Osteocyte (in vitro differentiated cells): ENCODE data around the gene ARGLU1. TPM values are rescaled to one million over a fixed set of nuclear protein-coding genes. Genes with fewer than 3 reads are reported as not detected.

Experiments
- DNase-seq: peaks from one replicate; pipeline ENCODE4 v3.0.0; 2021; ENCODE audit warnings: mixed read lengths; ENCODE audit not compliant: unreplicated experiment; ENCODE audit errors: extremely low spot score
- H3K27ac Mint-ChIP-seq: one replicate; pipeline ENCODE4 v1.8.0; 2021; ENCODE audit warnings: mild to moderate bottlenecking, mixed read lengths; ENCODE audit not compliant: unreplicated experiment
- H3K27me3 Mint-ChIP-seq: one replicate; pipeline ENCODE4 v1.8.0; 2021; ENCODE audit warnings: mixed read lengths; ENCODE audit not compliant: unreplicated experiment
- H3K36me3 Mint-ChIP-seq: one replicate; pipeline ENCODE4 v1.8.0; 2021; ENCODE audit warnings: mixed read lengths; ENCODE audit not compliant: unreplicated experiment
- H3K4me1 Mint-ChIP-seq: one replicate; pipeline ENCODE4 v1.8.0; 2021; ENCODE audit warnings: mixed read lengths; ENCODE audit not compliant: unreplicated experiment
- H3K4me3 Mint-ChIP-seq: one replicate; pipeline ENCODE4 v1.8.0; 2021; ENCODE audit warnings: mild to moderate bottlenecking, moderate library complexity, mixed read lengths; ENCODE audit not compliant: unreplicated experiment
- H3K9me3 Mint-ChIP-seq: one replicate; pipeline ENCODE4 v1.8.0; 2021; ENCODE audit warnings: mixed read lengths; ENCODE audit not compliant: unreplicated experiment
- total RNA-seq: library from RNA; stranded (reverse); gene quantifications from 2 replicates; pipeline ENCODE4 v1.2.1, GENCODE V29; 2021
- TF ChIP-seq, protein P1 (sequence below): fragments of 200-600 bp; sonication (generic); IDR thresholded peaks from 2 replicates; pipeline ENCODE4 v1.5.0; 2021; ENCODE audit warnings: antibody characterized with exemption, mild to moderate bottlenecking, moderate library complexity

Gene ARGLU1
- total RNA-seq, 1 donor from 2014 or later = 78.8 TPM

GRCh38 chr13:106533943-106534638 is 33.8 kb downstream of the ARGLU1 start:
- Mint-ChIP-seq H3K27ac (peak overlapping the region; percentile 95), H3K4me1 (peaks cover 40% of the 10 kb centered on the region), H3K36me3 (no peaks in the 10 kb centered on the region), H3K4me3 (peak overlapping the region; percentile 90), H3K9me3 (no peaks in the 10 kb centered on the region), H3K27me3 (no peaks in the 10 kb centered on the region)
- peak; percentile 88 for DNase-seq
- TF ChIP-seq, protein P1, sequence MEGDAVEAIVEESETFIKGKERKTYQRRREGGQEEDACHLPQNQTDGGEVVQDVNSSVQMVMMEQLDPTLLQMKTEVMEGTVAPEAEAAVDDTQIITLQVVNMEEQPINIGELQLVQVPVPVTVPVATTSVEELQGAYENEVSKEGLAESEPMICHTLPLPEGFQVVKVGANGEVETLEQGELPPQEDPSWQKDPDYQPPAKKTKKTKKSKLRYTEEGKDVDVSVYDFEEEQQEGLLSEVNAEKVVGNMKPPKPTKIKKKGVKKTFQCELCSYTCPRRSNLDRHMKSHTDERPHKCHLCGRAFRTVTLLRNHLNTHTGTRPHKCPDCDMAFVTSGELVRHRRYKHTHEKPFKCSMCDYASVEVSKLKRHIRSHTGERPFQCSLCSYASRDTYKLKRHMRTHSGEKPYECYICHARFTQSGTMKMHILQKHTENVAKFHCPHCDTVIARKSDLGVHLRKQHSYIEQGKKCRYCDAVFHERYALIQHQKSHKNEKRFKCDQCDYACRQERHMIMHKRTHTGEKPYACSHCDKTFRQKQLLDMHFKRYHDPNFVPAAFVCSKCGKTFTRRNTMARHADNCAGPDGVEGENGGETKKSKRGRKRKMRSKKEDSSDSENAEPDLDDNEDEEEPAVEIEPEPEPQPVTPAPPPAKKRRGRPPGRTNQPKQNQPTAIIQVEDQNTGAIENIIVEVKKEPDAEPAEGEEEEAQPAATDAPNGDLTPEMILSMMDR = no peak

DNA sequence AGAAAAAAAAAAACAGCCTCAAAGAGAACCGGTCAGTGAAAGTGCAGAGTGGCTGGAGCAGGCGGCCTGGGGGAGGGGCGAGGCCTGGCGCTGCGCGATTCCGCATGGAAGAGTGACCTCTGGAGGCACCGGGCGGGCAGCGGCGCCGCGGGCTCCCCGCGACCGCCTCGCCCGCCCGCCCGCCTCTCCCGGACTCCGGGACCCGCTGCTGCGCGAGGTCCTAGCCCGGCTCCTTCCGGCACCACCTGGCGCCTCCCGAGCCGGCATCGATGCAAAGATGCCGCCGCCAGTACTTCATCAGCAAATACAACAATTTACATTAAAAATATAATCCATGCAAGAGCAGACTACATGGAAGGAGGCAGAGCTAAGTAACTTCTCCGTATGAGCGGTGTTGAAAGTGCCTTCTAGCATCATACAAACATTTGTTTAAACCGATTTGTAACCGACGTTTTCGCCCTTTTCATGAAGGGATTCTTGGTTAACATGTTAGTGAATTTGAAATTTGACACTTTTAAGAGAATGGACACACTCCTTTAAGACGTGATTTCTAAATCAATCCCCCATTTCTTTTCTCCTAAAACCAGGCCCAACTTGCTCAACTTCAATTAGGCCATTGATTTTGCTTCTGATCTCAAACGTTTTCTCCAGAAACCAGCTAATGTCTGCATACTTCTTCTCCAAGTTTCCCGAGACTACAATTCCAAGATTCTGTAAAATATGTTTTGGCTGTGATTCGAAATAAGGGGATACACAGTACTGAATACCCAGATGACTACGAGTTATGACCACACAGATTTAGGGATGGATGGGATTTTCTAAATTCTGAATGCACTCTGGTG is 34.6 kb downstream of the ARGLU1 start:
- H3K4me3 Mint-ChIP-seq = peak overlapping the region; percentile 90
- no peaks in the 10 kb centered on the region for H3K9me3 Mint-ChIP-seq
- peak; percentile 94 for DNase-seq
- H3K27me3 Mint-ChIP-seq = no peaks in the 10 kb centered on the region
- TF ChIP-seq, protein P1 = peak; percentile 82
- peaks cover 47% of the 10 kb centered on the region for H3K4me1 Mint-ChIP-seq
- no peaks in the 10 kb centered on the region for H3K36me3 Mint-ChIP-seq
- peak overlapping the region; percentile 95 for H3K27ac Mint-ChIP-seq

- H3K4me1 Mint-ChIP-seq = peaks cover 53% of the 10 kb centered on the region
- DNase-seq = no peak
- TF ChIP-seq, protein P1 = no peak
- H3K27ac Mint-ChIP-seq = peak overlapping the region; percentile 95
- H3K36me3 Mint-ChIP-seq = no peaks in the 10 kb centered on the region
- no peaks in the 10 kb centered on the region for H3K9me3 Mint-ChIP-seq
- H3K4me3 Mint-ChIP-seq = peak overlapping the region; percentile 90
- H3K27me3 Mint-ChIP-seq = no peaks in the 10 kb centered on the region
These were observed 35.6 kb downstream of the ARGLU1 start for GRCh38 chr13:106532111-106532929.

DNA sequence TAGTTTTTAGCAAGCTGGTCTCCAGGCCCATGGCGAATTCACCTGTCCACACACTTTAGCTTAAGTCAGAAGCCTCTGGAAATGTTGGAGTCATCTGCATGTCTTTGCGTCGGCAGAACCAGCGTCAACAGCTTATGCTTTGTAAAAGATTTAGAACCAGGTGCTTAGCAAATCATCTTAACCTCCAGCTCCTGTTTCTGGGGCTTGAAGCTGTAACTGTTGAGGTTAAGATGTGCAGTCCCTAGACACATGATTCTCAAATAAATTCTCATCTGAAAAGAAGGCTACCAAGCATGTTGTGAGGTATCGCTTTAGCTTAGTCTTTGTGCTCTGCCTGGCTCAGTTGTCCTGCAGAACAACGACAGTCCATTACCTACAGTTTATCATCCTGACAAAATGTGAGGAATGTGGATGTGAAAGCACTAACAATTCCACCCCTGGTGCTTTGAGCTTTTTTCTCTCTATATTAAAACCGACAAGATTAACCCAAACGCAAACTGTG is 36.9 kb downstream of the ARGLU1 start:
- H3K27me3 Mint-ChIP-seq = no peaks in the 10 kb centered on the region
- peak overlapping the region; percentile 95 for H3K27ac Mint-ChIP-seq
- H3K36me3 Mint-ChIP-seq = no peaks in the 10 kb centered on the region
- peak overlapping the region; percentile 90 for H3K4me3 Mint-ChIP-seq
- no peaks in the 10 kb centered on the region for H3K9me3 Mint-ChIP-seq
- H3K4me1 Mint-ChIP-seq = peaks cover 58% of the 10 kb centered on the region
- no peak for DNase-seq
- TF ChIP-seq, protein P1 = no peak
